22Rv1 (cell line): ENCODE results near the gene FIBCD1.

Source experiments
- ZFX ChIP-seq: fragments of 450-650 bp; IDR thresholded peaks from 2 replicates; pipeline ENCODE4 v1.6.1; 2017; ENCODE audit warnings: antibody characterized with exemption, borderline replicate concordance
- TF ChIP-seq, protein P1 (sequence below): fragments of 450-650 bp; IDR thresholded peaks from 2 replicates; pipeline ENCODE4 v1.5.1; 2017; ENCODE audit warnings: mild to moderate bottlenecking

GRCh38 chr9:130930132-130930803, 8.8 kb downstream of the FIBCD1 start:
- TF ChIP-seq, protein P1, sequence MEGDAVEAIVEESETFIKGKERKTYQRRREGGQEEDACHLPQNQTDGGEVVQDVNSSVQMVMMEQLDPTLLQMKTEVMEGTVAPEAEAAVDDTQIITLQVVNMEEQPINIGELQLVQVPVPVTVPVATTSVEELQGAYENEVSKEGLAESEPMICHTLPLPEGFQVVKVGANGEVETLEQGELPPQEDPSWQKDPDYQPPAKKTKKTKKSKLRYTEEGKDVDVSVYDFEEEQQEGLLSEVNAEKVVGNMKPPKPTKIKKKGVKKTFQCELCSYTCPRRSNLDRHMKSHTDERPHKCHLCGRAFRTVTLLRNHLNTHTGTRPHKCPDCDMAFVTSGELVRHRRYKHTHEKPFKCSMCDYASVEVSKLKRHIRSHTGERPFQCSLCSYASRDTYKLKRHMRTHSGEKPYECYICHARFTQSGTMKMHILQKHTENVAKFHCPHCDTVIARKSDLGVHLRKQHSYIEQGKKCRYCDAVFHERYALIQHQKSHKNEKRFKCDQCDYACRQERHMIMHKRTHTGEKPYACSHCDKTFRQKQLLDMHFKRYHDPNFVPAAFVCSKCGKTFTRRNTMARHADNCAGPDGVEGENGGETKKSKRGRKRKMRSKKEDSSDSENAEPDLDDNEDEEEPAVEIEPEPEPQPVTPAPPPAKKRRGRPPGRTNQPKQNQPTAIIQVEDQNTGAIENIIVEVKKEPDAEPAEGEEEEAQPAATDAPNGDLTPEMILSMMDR, result no peak
- TF ChIP-seq ZFX, result no peak
